Stomach (tissue), 9 donors: ENCODE data around the gene EME1. TPM values are rescaled to one million over a fixed set of nuclear protein-coding genes. Genes with fewer than 3 reads are reported as not detected.

Experiments
- DNase-seq, 2 donors: peaks; one replicate each; pipeline versions ENCODE4 v3.0.0 to v3.0.0-alpha.2; 2013 to 2019
- H3K27ac ChIP-seq, 5 donors: fragments of 200-600 bp in 4 of 5; sonication (generic) in 4 of 5; one replicate each; pipeline ENCODE4 v1.5.1; 2013 to 2019; ENCODE audit warnings: mild to moderate bottlenecking in 1 of 5, moderate library complexity in 1 of 5
- H3K27me3 ChIP-seq, 3 donors: fragments of 200-600 bp; sonication (generic); one replicate each; pipeline ENCODE4 v1.5.1; 2017 to 2019; ENCODE audit warnings: mixed run types in 1 of 3
- H3K36me3 ChIP-seq, 4 donors: fragments of 200-600 bp; sonication (generic); 1 replicate in 3 of 4; 2 replicates in 1 of 4; pipeline ENCODE4 v1.5.1; 2016 to 2019
- H3K4me1 ChIP-seq, 4 donors: fragments of 200-600 bp; sonication (generic); one replicate each; pipeline ENCODE4 v1.5.1; 2016 to 2019
- H3K4me3 ChIP-seq, 4 donors: fragments of 200-600 bp; sonication (generic) in 3 of 4; one replicate each; pipeline ENCODE4 v1.5.1; 2016 to 2019; ENCODE audit warnings: mild to moderate bottlenecking in 1 of 4
- H3K9me3 ChIP-seq, 4 donors: fragments of 200-600 bp; sonication (generic); one replicate each; pipeline ENCODE4 v1.5.1; 2016 to 2019
- EP300 ChIP-seq: sonication (generic); formaldehyde crosslinking; IDR thresholded peaks from one replicate; pipeline ENCODE4 v1.6.1; 2017; ENCODE audit warnings: antibody characterized with exemption
- POLR2A ChIP-seq, 4 donors: fragments of 450-650 bp; IDR thresholded peaks; one replicate each; pipeline ENCODE4 v1.6.1; 2016; ENCODE audit warnings: antibody characterized with exemption in 4 of 4, control low read depth in 2 of 4, mild to moderate bottlenecking in 1 of 4, moderate library complexity in 1 of 4
- POLR2AphosphoS5 ChIP-seq, 3 donors: sonication (generic); formaldehyde crosslinking; IDR thresholded peaks; one replicate each; pipeline ENCODE4 v1.6.1; 2016; ENCODE audit warnings: antibody characterized with exemption in 3 of 3
- WGBS, 5 donors: extraction: QIAGEN DNeasy Blood & Tissue Kit in 3 of 5; methylation state at CpG; one replicate each; pipeline versions ENCODE4 v1.1.5 to v1.1.7; 2013 to 2018; 5-methylcytosine and 5-hydroxymethylcytosine counted together
- intact Hi-C: fragments of 100-400 bp; cut with DNase I; formaldehyde crosslinking; loops from one replicate; pipeline ENCODE4 v1.15.1; 2023; ENCODE audit warnings: low total_unique reads
- polyA plus RNA-seq, 3 donors: library from polyadenylated mRNA; stranded (reverse); fragments of 200-250 nt; gene quantifications; one replicate each; pipeline ENCODE4 v1.2.3, GENCODE V29; 2013
- total RNA-seq, 5 donors: library from RNA; depleted of rRNA; stranded (reverse); fragments of >200 nt; gene quantifications; one replicate each; pipeline versions ENCODE4 v1.1.0 to v1.2.3, GENCODE V29; 2014 to 2016
- TF ChIP-seq, protein P1 (sequence below), 7 experiments: fragments of 450-650 bp in 4 of 7; fragments of 200-600 bp in 3 of 7; sonication (generic) in 3 of 7; IDR thresholded peaks; one replicate each; pipeline ENCODE4 v1.5.1; 2016 to 2019; ENCODE audit warnings: antibody characterized with exemption in 7 of 7, control low read depth in 2 of 7, mild to moderate bottlenecking in 1 of 7
- donor health status: healthy with polysubstance abuse.
- donor health status: Bipolar disorder and iron deficiency.
- donor health status: healthy.

Gene EME1
- total and polyA plus RNA-seq, 8 donors = 0.87 to 15.8 (median 2.6) TPM; not detected in 2

- intact Hi-C loops = no loop called here
- H3K27me3 ChIP-seq = no peaks in the 10 kb centered on the region
- no peaks in the 10 kb centered on the region for H3K9me3 ChIP-seq
- 10 to 23% (median 15%) methylated on average over 14 of the region's 14 CpGs for WGBS, 5 donors
- H3K4me3 ChIP-seq = peak overlapping the region; percentile 62 to 80 (median 72)
- DNase-seq = no peak
- peaks cover 19 to 32% (median 22%) of the 10 kb centered on the region in 4 donors for H3K4me1 ChIP-seq
- H3K27ac ChIP-seq = peak overlapping the region; percentile 91 to 98 (median 94)
- TF ChIP-seq EP300 (no peak), POLR2A (IDR thresholded peaks at IDR 0.05) (no peak), POLR2AphosphoS5 (IDR thresholded peaks at IDR 0.05) (no peak)
- TF ChIP-seq, protein P1, sequence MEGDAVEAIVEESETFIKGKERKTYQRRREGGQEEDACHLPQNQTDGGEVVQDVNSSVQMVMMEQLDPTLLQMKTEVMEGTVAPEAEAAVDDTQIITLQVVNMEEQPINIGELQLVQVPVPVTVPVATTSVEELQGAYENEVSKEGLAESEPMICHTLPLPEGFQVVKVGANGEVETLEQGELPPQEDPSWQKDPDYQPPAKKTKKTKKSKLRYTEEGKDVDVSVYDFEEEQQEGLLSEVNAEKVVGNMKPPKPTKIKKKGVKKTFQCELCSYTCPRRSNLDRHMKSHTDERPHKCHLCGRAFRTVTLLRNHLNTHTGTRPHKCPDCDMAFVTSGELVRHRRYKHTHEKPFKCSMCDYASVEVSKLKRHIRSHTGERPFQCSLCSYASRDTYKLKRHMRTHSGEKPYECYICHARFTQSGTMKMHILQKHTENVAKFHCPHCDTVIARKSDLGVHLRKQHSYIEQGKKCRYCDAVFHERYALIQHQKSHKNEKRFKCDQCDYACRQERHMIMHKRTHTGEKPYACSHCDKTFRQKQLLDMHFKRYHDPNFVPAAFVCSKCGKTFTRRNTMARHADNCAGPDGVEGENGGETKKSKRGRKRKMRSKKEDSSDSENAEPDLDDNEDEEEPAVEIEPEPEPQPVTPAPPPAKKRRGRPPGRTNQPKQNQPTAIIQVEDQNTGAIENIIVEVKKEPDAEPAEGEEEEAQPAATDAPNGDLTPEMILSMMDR (IDR thresholded peaks at IDR 0.05) = no peak
- H3K36me3 ChIP-seq = peaks cover 25 to 39% (median 36%) of the 10 kb centered on the region in 4 donors
These were observed 739 bp upstream of the EME1 start for GRCh38 chr17:50372222-50372757.

GRCh38 chr17:50373705-50374104 lies 676 bp downstream of the EME1 start:
- Histone ChIP-seq H3K9me3 (no peaks in the 10 kb centered on the region), H3K27ac (no peak overlapping the region), H3K27me3 (no peaks in the 10 kb centered on the region), H3K4me3 (peak overlapping the region in 1 of 4 donors; percentile 70), H3K4me1 (peaks cover 19 to 32% (median 22%) of the 10 kb centered on the region in 4 donors), H3K36me3 (peaks cover 13 to 24% (median 23%) of the 10 kb centered on the region in 4 donors)
- intact Hi-C loops = no loop called here
- WGBS, 5 donors = 80 to 87% (median 86%) methylated on average over 2 of the region's 2 CpGs
- no peak for DNase-seq
- TF ChIP-seq, protein P1 (IDR thresholded peaks at IDR 0.05) = no peak
- TF ChIP-seq EP300 (no peak), POLR2AphosphoS5 (IDR thresholded peaks at IDR 0.05) (no peak), POLR2A (IDR thresholded peaks at IDR 0.05) (no peak)

- no peak overlapping the region for H3K4me3 ChIP-seq
- TF ChIP-seq POLR2AphosphoS5 (IDR thresholded peaks at IDR 0.05) = no peak
- no peak for TF ChIP-seq EP300
- H3K4me1 ChIP-seq = peaks cover 19 to 23% (median 21%) of the 10 kb centered on the region in 4 donors
- H3K27me3 ChIP-seq = no peaks in the 10 kb centered on the region
- peaks cover 0 to 20% (median 11%) of the 10 kb centered on the region in 4 donors for H3K36me3 ChIP-seq
- intact Hi-C loops = no loop called here
- WGBS, 5 donors = 68 to 87% (median 76%) methylated on average over 5 of the region's 5 CpGs
- no peaks in the 10 kb centered on the region for H3K9me3 ChIP-seq
- H3K27ac ChIP-seq = no peak overlapping the region
- no peak for DNase-seq
These were observed 3.0 kb downstream of the EME1 start for GRCh38 chr17:50375858-50376538.

DNA sequence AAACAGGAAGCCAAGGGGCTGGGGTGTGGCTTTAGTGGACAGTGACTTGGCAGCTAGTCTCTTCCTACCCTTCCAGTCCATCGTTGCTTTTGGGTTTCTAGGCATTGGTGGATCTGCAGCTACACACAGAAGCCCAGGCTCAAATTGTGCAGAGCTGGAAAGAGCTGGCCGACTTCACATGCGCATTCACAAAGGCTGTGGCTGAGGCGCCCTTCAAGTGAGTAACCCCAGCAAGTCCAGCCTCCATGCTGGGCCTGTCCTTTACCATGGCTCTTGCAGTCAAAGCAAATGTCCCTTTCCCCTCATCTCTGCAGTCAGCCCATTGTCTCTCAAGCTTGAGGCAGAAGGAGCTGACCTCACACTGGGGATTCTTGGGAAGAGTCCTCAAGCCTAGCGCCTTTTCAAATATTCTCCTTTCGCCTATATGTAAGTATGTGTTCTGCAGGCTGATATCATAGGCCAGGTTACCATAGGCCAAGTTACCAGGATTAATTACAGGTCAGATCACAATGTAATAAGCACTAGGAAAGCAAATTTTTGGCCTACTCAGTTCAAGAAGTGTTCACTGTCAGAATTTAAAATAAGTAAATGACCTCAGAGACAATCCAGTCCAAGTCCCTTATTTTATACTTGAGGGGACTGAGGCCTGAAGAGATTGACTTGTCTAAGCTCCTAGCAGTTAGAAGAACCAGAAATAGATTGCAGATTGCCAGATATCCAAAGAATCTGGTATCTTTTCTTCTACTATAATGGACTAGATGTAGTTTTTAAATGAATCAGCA lies 6.5 kb downstream of the EME1 start:
- WGBS, 5 donors = 88 to 94% (median 91%) methylated on average over 6 of the region's 6 CpGs
- H3K9me3 ChIP-seq = no peaks in the 10 kb centered on the region
- intact Hi-C loops = no loop called here

More for the DNA sequence above, 6.5 kb downstream of the EME1 start:
- peaks cover 35 to 55% (median 46%) of the 10 kb centered on the region in 4 donors for H3K36me3 ChIP-seq
- DNase-seq = no peak
- no peak for TF ChIP-seq POLR2A (IDR thresholded peaks at IDR 0.05)
- TF ChIP-seq POLR2AphosphoS5 (IDR thresholded peaks at IDR 0.05) = no peak
- TF ChIP-seq, protein P1 (IDR thresholded peaks at IDR 0.05) = no peak
- no peak for TF ChIP-seq EP300
- no peak overlapping the region for H3K4me3 ChIP-seq
- H3K27me3 ChIP-seq = no peaks in the 10 kb centered on the region
- H3K27ac ChIP-seq = no peak overlapping the region
- peaks cover 0 to 5% (median 0%) of the 10 kb centered on the region in 4 donors for H3K4me1 ChIP-seq
